OCI-LY1 (cell line): Measurements from ENCODE around the gene WDSUB1.

Experiments used
- H2AFZ ChIP-seq: fragments of 200-600 bp; sonication (generic), shearing (Covaris generic); 2 replicates; pipeline ENCODE4 v1.6.0; 2014; ENCODE audit warnings: antibody characterized with exemption, mild to moderate bottlenecking, low read length
- H3F3A ChIP-seq: fragments of 200-600 bp; sonication (generic), shearing (Covaris generic); 2 replicates; pipeline ENCODE4 v1.6.0; 2014; ENCODE audit warnings: mild to moderate bottlenecking, antibody characterized with exemption, low read length, moderate library complexity; ENCODE audit not compliant: insufficient read depth
- H3K27ac ChIP-seq: fragments of 200-600 bp; sonication (generic); 2 replicates; pipeline ENCODE4 v1.5.1; 2014; ENCODE audit warnings: low read length, mixed run types, mild to moderate bottlenecking, low read depth; ENCODE audit not compliant: poor library complexity, severe bottlenecking
- H3K27me3 ChIP-seq: fragments of 200-600 bp; sonication (generic); 2 replicates; pipeline ENCODE4 v1.6.0; 2014; ENCODE audit warnings: antibody characterized with exemption, mild to moderate bottlenecking, low read length, moderate library complexity; ENCODE audit not compliant: insufficient read depth
- H3K36me3 ChIP-seq: fragments of 200-600 bp; sonication (generic); 2 replicates; pipeline ENCODE4 v1.6.1; 2014; ENCODE audit warnings: mild to moderate bottlenecking, antibody characterized with exemption, low read length, moderate library complexity, mixed read lengths; ENCODE audit not compliant: insufficient read depth
- H3K4me1 ChIP-seq: fragments of 200-600 bp; sonication (generic); 2 replicates; pipeline ENCODE4 v1.5.1; 2014; ENCODE audit warnings: mild to moderate bottlenecking, low read length, moderate library complexity; ENCODE audit not compliant: insufficient read depth, severe bottlenecking
- H3K4me2 ChIP-seq: fragments of 200-600 bp; sonication (generic), shearing (Covaris generic); 2 replicates; pipeline ENCODE4 v1.6.1; 2014; ENCODE audit warnings: low read length
- H3K4me3 ChIP-seq: fragments of 200-600 bp; sonication (generic); 2 replicates; pipeline ENCODE4 v1.5.1; 2014; ENCODE audit warnings: low read length, low read depth, mild to moderate bottlenecking, mixed read lengths; ENCODE audit not compliant: poor library complexity, severe bottlenecking
- H3K79me2 ChIP-seq: fragments of 200-600 bp; shearing (Covaris generic); 2 replicates; pipeline ENCODE4 v1.6.1; 2016; ENCODE audit warnings: mixed run types, low read length, mixed read lengths; ENCODE audit not compliant: insufficient read depth
- H3K9ac ChIP-seq: fragments of 200-600 bp; sonication (generic), shearing (Covaris generic); 2 replicates; pipeline ENCODE4 v1.6.1; 2014; ENCODE audit warnings: mild to moderate bottlenecking, low read length, mixed read lengths
- H3K9me2 ChIP-seq: fragments of 200-600 bp; sonication (generic), shearing (Covaris generic); 2 replicates; pipeline ENCODE4 v1.6.1; 2014; ENCODE audit warnings: low read depth, mild to moderate bottlenecking, low read length, mixed read lengths
- H3K9me3 ChIP-seq: fragments of 200-600 bp; shearing (Covaris generic); 2 replicates; pipeline ENCODE4 v1.6.1; 2014; ENCODE audit warnings: low read length, mixed read lengths
- H4K20me1 ChIP-seq: fragments of 200-600 bp; sonication (generic), shearing (Covaris generic); 2 replicates; pipeline ENCODE4 v1.6.0; 2016; ENCODE audit warnings: mild to moderate bottlenecking, low read length; ENCODE audit not compliant: insufficient read depth
- CTCF ChIP-seq: fragments of 200-600 bp; sonication (generic), shearing (Covaris generic); IDR thresholded peaks from 2 replicates; pipeline ENCODE4 v1.5.1; 2017; ENCODE audit warnings: mild to moderate bottlenecking, antibody characterized with exemption, low read length, moderate library complexity, mixed read lengths
- EZH2 ChIP-seq: fragments of 200-600 bp; sonication (generic), shearing (Covaris generic); IDR thresholded peaks from 2 replicates; pipeline ENCODE4 v1.8.0; 2017; ENCODE audit warnings: borderline replicate concordance, mixed run types, mild to moderate bottlenecking, antibody characterized with exemption, low read length, moderate library complexity, mixed read lengths

WDSUB1 gene

GRCh38 chr2:159265171-159265576 is 21.3 kb downstream of the WDSUB1 start:
- Histone ChIP-seq H3K79me2 (no peaks in the 10 kb centered on the region), H3K27me3 (no peaks in the 10 kb centered on the region), H3K4me3 (no peak overlapping the region), H3K36me3 (peaks cover 3% of the 10 kb centered on the region; the same call in 1 of the 2 replicates), H3K27ac (no peak overlapping the region), H3K4me2 (no peak overlapping the region), H3K4me1 (no peaks in the 10 kb centered on the region), H3K9me2 (no peaks in the 10 kb centered on the region), H3F3A (no peaks in the 10 kb centered on the region), H3K9ac (no peak overlapping the region), H3K9me3 (no peaks in the 10 kb centered on the region), H2AFZ (no peak overlapping the region), H4K20me1 (no peaks in the 10 kb centered on the region)
- TF ChIP-seq CTCF (no peak), EZH2 (no peak)

DNA sequence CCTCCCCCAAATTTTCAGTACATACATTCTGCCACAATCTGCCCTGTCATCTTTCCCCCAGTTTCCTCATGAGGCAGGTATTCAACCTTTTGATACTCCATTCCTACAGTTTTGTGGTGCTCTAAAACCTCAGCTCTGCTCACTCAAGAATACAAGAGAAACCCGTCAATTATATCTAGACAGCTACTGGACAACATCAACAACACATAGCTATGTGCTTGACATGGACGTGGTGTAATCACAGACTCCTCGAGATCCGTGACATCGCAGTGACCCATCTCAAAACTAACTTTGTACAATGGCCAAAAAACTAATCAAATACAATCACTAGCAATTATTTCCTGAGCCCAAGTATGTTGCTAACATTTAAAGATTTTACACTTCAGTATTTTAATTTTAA is 23.6 kb downstream of the WDSUB1 start:
- no peak overlapping the region for H3K9ac ChIP-seq
- H3K4me1 ChIP-seq: no peaks in the 10 kb centered on the region
- TF ChIP-seq CTCF: no peak
- no peak for TF ChIP-seq EZH2
- no peaks in the 10 kb centered on the region for H3K9me2 ChIP-seq
- no peaks in the 10 kb centered on the region for H3F3A ChIP-seq
- H4K20me1 ChIP-seq: no peaks in the 10 kb centered on the region
- H3K4me3 ChIP-seq: no peak overlapping the region
- H3K9me3 ChIP-seq: no peaks in the 10 kb centered on the region
- H3K36me3 ChIP-seq: peaks cover 3% of the 10 kb centered on the region; the same call in 1 of the 2 replicates
- no peak overlapping the region for H2AFZ ChIP-seq
- no peaks in the 10 kb centered on the region for H3K27me3 ChIP-seq
- H3K27ac ChIP-seq: no peak overlapping the region
- H3K4me2 ChIP-seq: no peak overlapping the region
- no peaks in the 10 kb centered on the region for H3K79me2 ChIP-seq

DNA sequence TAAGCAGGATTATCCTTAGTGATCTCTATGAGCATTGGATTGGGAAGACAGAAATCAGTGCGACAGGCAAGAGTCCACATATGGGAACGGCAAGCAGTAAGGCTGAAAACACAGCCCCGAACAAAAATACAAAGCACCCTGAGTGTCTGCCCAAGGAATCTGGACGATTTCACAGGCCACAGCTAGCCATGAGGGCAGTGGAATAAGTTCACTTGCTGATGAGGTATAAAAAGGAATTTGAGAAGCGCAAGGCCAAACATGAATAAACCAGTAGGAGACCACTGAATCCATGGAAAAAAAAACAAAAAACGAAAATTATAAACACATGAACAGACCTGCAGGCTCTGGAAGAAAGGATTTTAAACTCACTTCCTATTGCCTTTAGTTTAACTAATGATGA is 24.3 kb downstream of the WDSUB1 start:
- Histone ChIP-seq H3K9ac (no peak overlapping the region), H3K9me3 (no peaks in the 10 kb centered on the region), H3F3A (no peaks in the 10 kb centered on the region), H3K4me3 (no peak overlapping the region), H3K9me2 (no peaks in the 10 kb centered on the region), H3K4me1 (no peaks in the 10 kb centered on the region), H3K27ac (no peak overlapping the region), H3K36me3 (peaks cover 3% of the 10 kb centered on the region; the same call in 1 of the 2 replicates), H3K79me2 (no peaks in the 10 kb centered on the region), H3K4me2 (no peak overlapping the region), H2AFZ (no peak overlapping the region), H4K20me1 (no peaks in the 10 kb centered on the region), H3K27me3 (no peaks in the 10 kb centered on the region)
- no peak for TF ChIP-seq CTCF
- no peak for TF ChIP-seq EZH2
